Left ventricle myocardium superior (tissue), 1 donor: ENCODE results near the gene TC2N. TPM values are rescaled to one million over a fixed set of nuclear protein-coding genes. Genes with fewer than 3 reads are reported as not detected.

ENCODE experiments used
- ATAC-seq: fragments of 200-7000 bp; cut with Tn5 transposase; one replicate; pipeline ENCODE4 v1.9.1; 2020; ENCODE audit warnings: mild to moderate bottlenecking, moderate library complexity
- DNase-seq: peaks from one replicate; pipeline ENCODE4 v3.0.0-alpha.2; 2020
- intact Hi-C: fragments of 100-400 bp; cut with micrococcal nuclease; formaldehyde crosslinking; loops from one replicate; pipeline ENCODE4 v1.11.0; 2022
- total RNA-seq: library from RNA; stranded (reverse); fragmentation: NEBNext Ultra II Directional; extraction: Animal tissue kit (Norgen Biotek cat#: 25700); gene quantifications from one replicate; pipeline ENCODE4 v1.2.1, GENCODE V29; 2021
- donor health status: DM: no; HTN: yes; CAD: no; lungs with severe emphysema.

TC2N gene
- total RNA-seq, 1 donor from 2014 or later, result 9.2 TPM

DNA sequence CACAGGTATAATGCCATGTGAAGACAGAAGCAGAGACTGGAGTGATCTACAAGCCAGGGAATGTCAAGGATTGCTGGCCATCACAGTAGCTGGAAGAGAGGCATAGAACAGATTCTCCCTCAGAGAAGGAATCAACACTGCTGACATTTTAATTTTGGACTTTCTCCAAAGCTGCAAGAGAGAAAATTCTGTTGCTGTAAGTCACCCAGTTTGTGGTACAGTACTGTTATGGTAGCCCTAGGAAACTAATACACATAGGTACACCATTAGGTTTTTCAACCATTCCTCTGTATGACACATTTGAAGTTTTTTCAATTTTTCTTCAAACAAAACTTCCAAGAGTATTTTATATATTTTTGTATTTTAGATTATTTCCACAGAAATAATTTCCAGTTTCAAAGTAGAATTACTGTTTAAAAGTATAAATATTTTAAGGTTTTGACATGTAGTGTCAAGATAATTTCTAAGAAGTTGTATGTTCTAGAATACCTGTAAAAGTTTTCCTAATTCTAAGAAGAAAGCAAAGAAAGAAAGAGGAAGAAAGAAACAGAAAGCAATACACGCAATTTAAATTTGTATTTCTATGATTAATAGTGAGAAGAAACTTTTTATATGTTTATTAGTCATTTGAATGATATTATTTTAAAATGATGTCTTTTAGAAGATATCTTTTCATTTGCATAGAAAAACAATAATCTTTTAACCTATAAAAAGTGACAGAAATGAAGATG lies 70.6 kb downstream of the TC2N start:
- no peak for ATAC-seq
- no peak for DNase-seq
- intact Hi-C loops, result no loop called here

GRCh38 chr14:91793704-91794103 lies 73.6 kb downstream of the TC2N start:
- intact Hi-C loops, result no loop called here
- DNase-seq (no peak), ATAC-seq (no peak)

DNA sequence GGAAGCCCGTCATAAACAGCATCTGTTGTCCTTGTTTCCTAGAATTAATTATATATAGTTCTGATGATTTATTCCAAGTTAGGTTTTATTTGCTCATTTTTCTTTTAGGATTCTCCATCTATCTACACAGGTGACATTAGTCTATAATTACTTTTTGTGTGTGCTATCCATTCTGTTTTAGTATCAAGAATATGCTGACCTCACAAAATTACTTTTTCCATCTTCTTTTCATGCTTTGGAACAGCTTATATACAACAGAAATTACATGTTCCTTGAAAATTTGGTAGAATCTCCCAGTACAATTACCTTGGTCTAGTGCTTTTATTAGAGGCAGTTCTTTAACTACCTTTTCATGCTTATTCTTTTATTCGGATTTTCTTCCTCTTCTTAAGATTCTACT lies 81.1 kb downstream of the TC2N start:
- intact Hi-C loops, result no loop called here
- no peak for ATAC-seq
- no peak for DNase-seq

DNA sequence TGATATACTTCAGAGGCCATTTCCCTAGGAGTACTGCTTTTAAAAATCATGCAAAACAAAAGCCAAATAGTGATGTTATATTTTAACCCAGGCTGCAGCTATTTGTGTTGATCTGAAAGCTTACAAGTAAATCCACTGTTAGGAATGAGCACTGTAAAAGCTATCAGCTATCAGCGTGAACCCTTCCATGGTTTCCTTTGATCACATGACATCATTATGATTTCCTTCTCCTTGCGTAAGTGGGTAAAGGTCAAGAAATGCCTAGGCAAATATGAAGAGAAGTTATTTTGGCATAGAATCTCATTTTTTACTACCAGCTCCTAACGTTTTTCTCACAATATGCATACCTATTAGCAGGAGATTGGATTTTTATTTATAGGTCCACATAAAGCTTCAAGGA lies 86.9 kb downstream of the TC2N start:
- ATAC-seq (no peak), DNase-seq (no peak)
- intact Hi-C loops, result no loop called here

DNA sequence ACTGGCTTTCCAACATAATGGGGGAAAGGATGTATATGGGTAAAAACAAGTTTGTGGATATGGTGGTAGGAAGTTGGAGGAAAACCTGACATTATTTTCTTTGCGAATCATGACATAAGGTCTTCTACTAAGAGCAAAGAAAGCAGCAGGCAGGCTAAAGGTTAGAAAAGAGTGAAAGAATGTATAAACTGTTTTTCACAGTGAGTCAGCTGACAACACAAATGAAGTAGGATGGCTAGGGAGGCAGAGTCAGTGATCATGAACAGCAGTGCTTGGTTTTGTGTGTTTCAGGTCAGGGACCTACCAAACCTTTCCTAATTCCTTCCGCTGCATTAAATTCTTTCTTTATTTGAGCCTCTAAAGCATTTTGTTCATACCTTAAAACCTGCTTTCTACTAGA lies 89.1 kb downstream of the TC2N start:
- no peak for ATAC-seq
- no peak for DNase-seq
- intact Hi-C loops, result no loop called here

- intact Hi-C loops, result no loop called here
- DNase-seq, result no peak
- no peak for ATAC-seq
Observed at GRCh38 chr14:91774140-91775096, 92.9 kb downstream of the TC2N start.

- intact Hi-C loops, result no loop called here
- ATAC-seq, result no peak
- no peak for DNase-seq
Observed at GRCh38 chr14:91770185-91770584, 97.2 kb downstream of the TC2N start.

- ATAC-seq (no peak), DNase-seq (no peak)
- intact Hi-C loops, result no loop called here
Observed at GRCh38 chr14:91755570-91756295, 111.6 kb downstream of the TC2N start.

DNA sequence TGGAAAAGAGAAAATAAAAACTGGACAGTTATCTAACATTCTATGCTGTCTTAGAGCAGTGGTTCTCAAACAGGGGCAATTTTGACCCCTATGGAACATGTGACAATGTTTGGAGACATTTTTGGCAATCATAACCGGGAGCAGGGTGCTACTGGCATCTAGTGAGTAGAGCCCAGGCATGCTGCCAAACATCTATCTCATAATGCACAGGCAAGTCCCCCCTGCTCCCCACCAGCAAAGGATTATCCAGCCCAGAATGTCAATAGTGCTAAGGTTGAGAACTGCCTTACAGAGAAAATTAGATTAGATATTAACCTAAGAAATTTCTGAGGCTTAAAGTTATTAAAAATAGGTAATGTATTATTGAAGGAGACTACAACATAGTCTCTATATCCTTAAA lies 112.5 kb downstream of the TC2N start:
- DNase-seq (no peak), ATAC-seq (no peak)
- intact Hi-C loops, result no loop called here

DNA sequence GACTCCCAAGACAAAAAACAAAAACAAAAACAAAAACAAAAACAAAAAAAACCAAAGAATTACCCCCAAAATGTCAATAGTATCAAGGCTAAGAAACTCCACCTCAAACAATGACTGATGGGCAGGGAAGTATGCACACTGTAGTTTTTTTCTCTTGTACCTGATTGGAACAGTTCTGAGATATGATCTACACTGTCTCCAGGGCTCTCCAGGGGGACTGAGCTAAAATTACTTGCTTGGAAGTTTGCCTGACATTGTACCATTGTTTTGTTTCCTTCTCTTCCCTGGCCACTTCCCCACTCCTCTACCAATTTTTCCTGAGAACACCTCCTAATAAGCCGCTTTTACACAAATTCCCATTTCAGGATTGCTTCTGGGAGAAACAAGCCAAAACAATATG lies 113.2 kb downstream of the TC2N start:
- intact Hi-C loops, result no loop called here
- ATAC-seq, result peak; percentile 41

GRCh38 chr14:91753501-91754128 lies 113.7 kb downstream of the TC2N start:
- intact Hi-C loops, result no loop called here
- no peak for ATAC-seq
- no peak for DNase-seq

More for the DNA sequence above, 113.2 kb downstream of the TC2N start:
- DNase-seq, result no peak

DNA sequence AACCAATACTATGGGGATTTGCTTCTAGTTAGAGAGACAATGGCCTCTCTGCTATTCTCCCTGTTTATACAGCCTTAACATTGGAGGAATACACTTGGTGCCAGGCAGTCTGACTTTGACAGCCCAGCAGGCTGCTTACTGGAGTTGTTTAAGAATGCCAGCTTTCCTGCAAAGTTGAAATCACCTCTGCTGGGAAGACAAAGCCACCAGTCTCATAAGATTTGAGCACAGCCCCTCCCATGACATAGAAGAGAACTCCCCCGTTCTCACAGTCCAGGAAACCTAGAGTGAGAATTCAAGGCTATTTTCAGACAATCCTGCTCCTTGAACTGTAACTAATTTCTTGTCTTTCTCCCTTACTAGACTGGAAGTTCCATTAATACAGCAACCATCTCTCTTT lies 114.4 kb downstream of the TC2N start:
- ATAC-seq (no peak), DNase-seq (no peak)
- intact Hi-C loops, result no loop called here

- no peak for ATAC-seq
- DNase-seq, result no peak
- intact Hi-C loops, result no loop called here
Observed at GRCh38 chr14:91751719-91752118, 115.6 kb downstream of the TC2N start.

DNA sequence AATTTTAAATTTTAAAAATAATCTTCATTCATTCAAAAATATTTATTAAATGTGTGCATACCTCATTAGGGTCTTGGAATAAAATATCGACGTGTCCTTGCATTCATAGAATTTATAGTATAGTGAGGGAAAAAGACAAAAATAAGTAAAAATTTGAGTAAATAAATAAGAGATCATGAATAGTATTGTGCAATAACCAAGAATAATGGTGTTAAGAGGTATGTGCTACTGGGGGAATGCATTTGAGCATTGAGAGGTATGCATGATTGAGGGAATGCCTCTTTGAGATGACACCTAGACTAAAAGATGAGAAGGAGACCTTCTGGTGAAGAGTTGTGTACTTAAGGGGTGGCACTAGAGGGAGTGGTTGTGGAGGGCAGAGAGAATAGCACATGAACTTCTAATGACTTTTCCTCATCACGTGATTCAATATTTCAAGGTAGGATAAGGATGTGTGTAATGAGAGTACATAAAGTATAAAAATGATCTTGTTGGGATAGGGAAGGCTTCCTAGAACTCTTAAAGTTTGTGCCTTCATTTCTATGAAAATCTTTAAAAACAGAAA lies 116.6 kb downstream of the TC2N start:
- intact Hi-C loops, result no loop called here
- ATAC-seq (no peak), DNase-seq (no peak)

DNA sequence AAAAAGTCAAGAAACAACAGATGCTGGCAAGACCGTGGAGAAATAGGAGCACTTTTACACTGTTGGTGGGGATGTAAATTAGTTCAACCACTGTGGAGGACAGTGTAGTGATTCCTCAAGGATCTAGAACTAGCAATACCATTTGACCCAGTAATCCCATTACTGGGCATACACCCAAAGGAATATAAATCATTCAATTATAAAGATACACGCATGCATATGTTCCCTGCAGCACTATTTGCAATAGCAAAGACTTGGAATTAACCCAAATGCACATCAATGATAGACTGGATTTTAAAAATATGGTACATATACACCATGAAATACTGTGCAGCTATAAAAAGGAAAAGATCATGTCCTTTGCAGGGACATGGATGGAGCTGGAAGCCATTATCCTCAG lies 117.5 kb downstream of the TC2N start:
- ATAC-seq, result no peak
- intact Hi-C loops, result no loop called here

DNA sequence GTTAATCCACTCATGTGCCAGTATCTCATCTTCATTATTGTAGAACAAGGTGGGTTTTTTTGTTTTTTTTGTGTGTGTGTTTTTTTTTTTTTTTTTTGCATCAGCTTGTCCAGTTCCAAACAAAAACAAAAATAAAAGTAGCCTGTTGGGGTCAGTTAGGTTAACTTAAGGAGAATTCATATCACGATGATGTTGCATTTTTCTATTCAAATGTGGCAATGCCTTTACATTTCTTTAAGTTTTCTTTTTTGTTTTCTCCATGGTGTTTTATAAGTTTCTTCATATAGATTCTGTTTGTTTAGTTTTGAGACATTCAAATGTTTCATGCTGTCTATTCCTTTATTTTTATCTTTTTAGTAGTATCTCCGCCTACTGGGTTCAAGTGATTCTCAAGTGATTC lies 119.3 kb downstream of the TC2N start:
- DNase-seq (no peak), ATAC-seq (no peak)
- intact Hi-C loops, result no loop called here

More for the DNA sequence above, 117.5 kb downstream of the TC2N start:
- DNase-seq, result no peak

- no peak for ATAC-seq
- intact Hi-C loops, result no loop called here
Observed at GRCh38 chr14:91745344-91745743, 122.0 kb downstream of the TC2N start.

GRCh38 chr14:91744068-91744480 lies 123.3 kb downstream of the TC2N start:
- intact Hi-C loops, result no loop called here
- no peak for ATAC-seq
- no peak for DNase-seq

More at GRCh38 chr14:91745344-91745743, 122.0 kb downstream of the TC2N start:
- no peak for DNase-seq

- intact Hi-C loops, result no loop called here
- DNase-seq (no peak), ATAC-seq (no peak)
Observed at GRCh38 chr14:91743305-91743653, 124.1 kb downstream of the TC2N start.
